Measurements from ENCODE around the gene APPL1.

GRCh38 chr3:57288403-57288802 lies 60.9 kb downstream of the APPL1 start:
- TF ChIP-seq GATA3 (IDR thresholded peaks at IDR 0.05; ENCODE audit: low read depth, low read length) (no peak), GATA2 (IDR thresholded peaks at IDR 0.05; ENCODE audit: low read depth, low read length) (no peak)

Measured in SH-SY5Y (cell line).